ENCODE measurements around the gene ZNF791.

GRCh38 chr19:12603714-12604113, 7.0 kb upstream of the ZNF791 start:
- TF ChIP-seq TAF1 (IDR thresholded peaks at IDR 0.05; ENCODE audit: borderline replicate concordance, insufficient read depth, low read length) (no peak), POLR2AphosphoS5 (IDR thresholded peaks at IDR 0.05; ENCODE audit: low read depth, low read length) (no peak), SIN3A (IDR thresholded peaks at IDR 0.05; ENCODE audit: borderline replicate concordance, insufficient read depth, low read length) (no peak)

Measured in PFSK-1 (cell line).